IPS-15b (cell line): ENCODE data around the gene TYK2.

ENCODE experiments used
- H3K27me3 ChIP-seq: one replicate; pipeline ENCODE4 v1.6.1; 2013; ENCODE audit warnings: low read length; ENCODE audit not compliant: control insufficient read depth, insufficient read depth
- H3K36me3 ChIP-seq: one replicate; pipeline ENCODE4 v1.6.1; 2013; ENCODE audit warnings: low read length; ENCODE audit not compliant: control insufficient read depth, insufficient read depth
- H3K4me1 ChIP-seq: one replicate; pipeline ENCODE4 v1.6.1; 2013; ENCODE audit warnings: mild to moderate bottlenecking, low read length; ENCODE audit not compliant: control insufficient read depth, insufficient read depth
- H3K4me3 ChIP-seq: one replicate; pipeline ENCODE4 v1.5.1; 2013; ENCODE audit warnings: low read depth, low read length
- H3K9ac ChIP-seq: one replicate; pipeline ENCODE4 v1.6.1; 2013; ENCODE audit warnings: low read depth, mild to moderate bottlenecking, low read length
- H3K9me3 ChIP-seq: one replicate; pipeline ENCODE4 v1.6.1; 2013; ENCODE audit warnings: mild to moderate bottlenecking, low read length; ENCODE audit not compliant: control insufficient read depth, insufficient read depth

Gene TYK2

GRCh38 chr19:10328558-10329429 lies 51.6 kb downstream of the TYK2 start:
- Histone ChIP-seq H3K4me1 (peaks cover 3% of the 10 kb centered on the region), H3K27me3 (no peaks in the 10 kb centered on the region), H3K9ac (no peak overlapping the region), H3K4me3 (no peak overlapping the region), H3K9me3 (no peaks in the 10 kb centered on the region), H3K36me3 (peaks cover 40% of the 10 kb centered on the region)

- Histone ChIP-seq H3K27me3 (no peaks in the 10 kb centered on the region), H3K9me3 (no peaks in the 10 kb centered on the region), H3K36me3 (peaks cover 50% of the 10 kb centered on the region), H3K9ac (no peak overlapping the region), H3K4me1 (peaks cover 3% of the 10 kb centered on the region), H3K4me3 (no peak overlapping the region)
Observed at GRCh38 chr19:10327793-10328192, 52.6 kb downstream of the TYK2 start.

- peaks cover 70% of the 10 kb centered on the region for H3K36me3 ChIP-seq
- H3K9ac ChIP-seq, result no peak overlapping the region
- H3K4me3 ChIP-seq, result no peak overlapping the region
- H3K9me3 ChIP-seq, result no peaks in the 10 kb centered on the region
- no peaks in the 10 kb centered on the region for H3K27me3 ChIP-seq
- no peaks in the 10 kb centered on the region for H3K4me1 ChIP-seq
Observed at GRCh38 chr19:10325732-10326131, 54.6 kb downstream of the TYK2 start.

GRCh38 chr19:10321874-10322835 lies 58.2 kb downstream of the TYK2 start:
- Histone ChIP-seq H3K27me3 (no peaks in the 10 kb centered on the region), H3K36me3 (peaks cover 56% of the 10 kb centered on the region), H3K4me3 (no peak overlapping the region)

GRCh38 chr19:10321417-10321797 lies 59.0 kb downstream of the TYK2 start:
- H3K9me3 ChIP-seq, result no peaks in the 10 kb centered on the region
- H3K9ac ChIP-seq, result no peak overlapping the region
- H3K36me3 ChIP-seq, result peaks cover 62% of the 10 kb centered on the region
- no peak overlapping the region for H3K4me3 ChIP-seq
- H3K27me3 ChIP-seq, result no peaks in the 10 kb centered on the region
- no peaks in the 10 kb centered on the region for H3K4me1 ChIP-seq

More at GRCh38 chr19:10321874-10322835, 58.2 kb downstream of the TYK2 start:
- Histone ChIP-seq H3K9ac (no peak overlapping the region), H3K9me3 (no peaks in the 10 kb centered on the region), H3K4me1 (no peaks in the 10 kb centered on the region)

- H3K4me3 ChIP-seq, result no peak overlapping the region
- H3K27me3 ChIP-seq, result no peaks in the 10 kb centered on the region
- H3K4me1 ChIP-seq, result no peaks in the 10 kb centered on the region
- peaks cover 62% of the 10 kb centered on the region for H3K36me3 ChIP-seq
- H3K9ac ChIP-seq, result no peak overlapping the region
- H3K9me3 ChIP-seq, result no peaks in the 10 kb centered on the region
Observed at GRCh38 chr19:10320602-10321416, 59.6 kb downstream of the TYK2 start.

- Histone ChIP-seq H3K4me3 (no peak overlapping the region), H3K27me3 (no peaks in the 10 kb centered on the region), H3K9me3 (no peaks in the 10 kb centered on the region)
Observed at GRCh38 chr19:10318807-10319682, 61.3 kb downstream of the TYK2 start.

GRCh38 chr19:10317857-10318462 lies 62.4 kb downstream of the TYK2 start:
- H3K9me3 ChIP-seq, result no peaks in the 10 kb centered on the region
- H3K4me3 ChIP-seq, result no peak overlapping the region
- no peak overlapping the region for H3K9ac ChIP-seq
- no peaks in the 10 kb centered on the region for H3K4me1 ChIP-seq
- no peaks in the 10 kb centered on the region for H3K27me3 ChIP-seq
- H3K36me3 ChIP-seq, result peaks cover 48% of the 10 kb centered on the region

More at GRCh38 chr19:10318807-10319682, 61.3 kb downstream of the TYK2 start:
- Histone ChIP-seq H3K4me1 (no peaks in the 10 kb centered on the region), H3K9ac (no peak overlapping the region), H3K36me3 (peaks cover 55% of the 10 kb centered on the region)

GRCh38 chr19:10317045-10317856 lies 63.1 kb downstream of the TYK2 start:
- H3K9ac ChIP-seq, result no peak overlapping the region
- H3K36me3 ChIP-seq, result peaks cover 41% of the 10 kb centered on the region
- H3K27me3 ChIP-seq, result no peaks in the 10 kb centered on the region
- no peaks in the 10 kb centered on the region for H3K9me3 ChIP-seq
- H3K4me1 ChIP-seq, result no peaks in the 10 kb centered on the region
- H3K4me3 ChIP-seq, result no peak overlapping the region
